GM12878 (cell line): ENCODE measurements around the gene APLN.

Experiments used
- CTCF ChIP-seq, 3 experiments: IDR thresholded peaks in 2 of 3; conservative IDR thresholded peaks in 1 of 3; 2 replicates each; pipeline ENCODE4 v1.5.1; 2011; ENCODE audit warnings: low read depth in 3 of 3, low read length in 3 of 3, mild to moderate bottlenecking in 3 of 3, control low read depth in 2 of 3, moderate library complexity in 2 of 3, inconsistent platforms in 1 of 3, mixed read lengths in 1 of 3; ENCODE audit not compliant: control insufficient read depth in 2 of 3, insufficient read depth in 1 of 3; ENCODE audit errors: extremely low read depth in 1 of 3
- MXI1 ChIP-seq: fragments of 150-350 bp; IDR thresholded peaks from 2 replicates; pipeline ENCODE4 v1.6.1; 2011; ENCODE audit warnings: low read depth, mild to moderate bottlenecking, inconsistent platforms, low read length, improper control_type of control experiment
- POLR2A ChIP-seq: IDR thresholded peaks from 2 replicates; pipeline ENCODE4 v1.6.1; 2011; ENCODE audit warnings: low read depth, mild to moderate bottlenecking, low read length
- SIN3A ChIP-seq: IDR thresholded peaks from 2 replicates; pipeline ENCODE4 v1.6.1; 2012; ENCODE audit warnings: low read depth, low read length, improper control_type of control experiment
- SREBF1 ChIP-seq: IDR thresholded peaks from 2 replicates; pipeline ENCODE4 v1.6.1; 2012; ENCODE audit warnings: mild to moderate bottlenecking, low read length
- USF2 ChIP-seq: IDR thresholded peaks from 2 replicates; pipeline ENCODE4 v1.6.1; 2011; ENCODE audit warnings: low read depth, low read length, improper control_type of control experiment, borderline replicate concordance

GRCh38 chrX:129650821-129651510 is 3.8 kb downstream of the APLN start:
- TF ChIP-seq POLR2A, result no peak
- no peak for TF ChIP-seq MXI1
- no peak for TF ChIP-seq CTCF (IDR thresholded peaks at IDR 0.05 in 2 of 3, conservative IDR thresholded peaks at IDR 0.05 in 1 of 3; ENCODE audit: control insufficient read depth in 2 of 3, extremely low read depth in 1 of 3, insufficient read depth in 1 of 3, low read depth in 3 of 3, low read length in 3 of 3)
- TF ChIP-seq SIN3A, result no peak
- TF ChIP-seq SREBF1, result no peak
- TF ChIP-seq USF2, result no peak
